Tibial artery (tissue), 4 donors: ENCODE data around the gene CDH22.

Source experiments
- DNase-seq, 2 donors: peaks; one replicate each; pipeline ENCODE4 v3.0.0-alpha.2; 2019
- H3K27ac ChIP-seq, 2 donors: fragments of 200-600 bp; sonication (generic) in 1 of 2; 1 replicate in 1 of 2; 2 replicates in 1 of 2; pipeline ENCODE4 v1.5.1; 2018 to 2019; ENCODE audit warnings: mild to moderate bottlenecking in 1 of 2
- H3K27me3 ChIP-seq, 2 donors: fragments of 200-600 bp; sonication (generic) in 1 of 2; one replicate each; pipeline versions ENCODE4 v1.5.1 to v1.6.0; 2016 to 2019
- H3K36me3 ChIP-seq, 3 donors: fragments of 200-600 bp; sonication (generic) in 2 of 3; one replicate each; pipeline ENCODE4 v1.5.1; 2016 to 2019; ENCODE audit warnings: mild to moderate bottlenecking in 2 of 3
- H3K4me1 ChIP-seq, 4 donors: fragments of 200-600 bp; sonication (generic) in 2 of 4; 1 replicate in 3 of 4; 2 replicates in 1 of 4; pipeline ENCODE4 v1.5.1; 2016 to 2019
- H3K4me3 ChIP-seq, 2 donors: fragments of 200-600 bp; sonication (generic) in 1 of 2; 1 replicate in 1 of 2; 2 replicates in 1 of 2; pipeline ENCODE4 v1.5.1; 2018 to 2019; ENCODE audit warnings: mild to moderate bottlenecking in 2 of 2
- H3K9me3 ChIP-seq, 3 donors: fragments of 200-600 bp; sonication (generic) in 1 of 3; one replicate each; pipeline ENCODE4 v1.5.1; 2016 to 2019
- CTCF ChIP-seq, 2 experiments: fragments of 200-600 bp in 1 of 2; fragments of 450-650 bp in 1 of 2; IDR thresholded peaks; one replicate each; pipeline ENCODE4 v1.5.1; 2017 to 2019; ENCODE audit warnings: antibody characterized with exemption in 2 of 2, mild to moderate bottlenecking in 1 of 2, moderate library complexity in 1 of 2
- intact Hi-C: fragments of 100-400 bp; cut with DNase I; formaldehyde crosslinking; loops from one replicate; pipeline ENCODE4 v1.15.0; 2023; ENCODE audit warnings: low total_unique reads

The CDH22 gene

GRCh38 chr20:46171476-46171875 lies 136.8 kb downstream of the CDH22 start:
- intact Hi-C loops, result loop anchor here (5.0 to 10.0 kb wide), 2 partner anchors 57 to 149 kb away; partner anchors contain the start of gene CD40
- H3K27me3 ChIP-seq, result peaks cover 4 to 83% of the 10 kb centered on the region in 2 donors
- no peak for TF ChIP-seq CTCF (IDR thresholded peaks at IDR 0.05)

GRCh38 chr20:46169245-46170171 lies 138.8 kb downstream of the CDH22 start:
- Histone ChIP-seq H3K4me1 (peaks cover 0 to 2% (median 0%) of the 10 kb centered on the region in 4 donors), H3K4me3 (no peak overlapping the region), H3K36me3 (no peaks in the 10 kb centered on the region), H3K27ac (no peak overlapping the region), H3K27me3 (peaks cover 4 to 72% of the 10 kb centered on the region in 2 donors), H3K9me3 (no peaks in the 10 kb centered on the region)
- DNase-seq, result no peak
- intact Hi-C loops, result loop anchor here (1.0 to 10.0 kb wide), 3 partner anchors 55 to 147 kb away; partner anchors contain the start of gene CD40
- TF ChIP-seq CTCF (IDR thresholded peaks at IDR 0.05), result no peak

More at GRCh38 chr20:46171476-46171875, 136.8 kb downstream of the CDH22 start:
- no peak overlapping the region for H3K4me3 ChIP-seq
- no peak for DNase-seq
- H3K36me3 ChIP-seq, result no peaks in the 10 kb centered on the region
- H3K9me3 ChIP-seq, result no peaks in the 10 kb centered on the region
- H3K27ac ChIP-seq, result no peak overlapping the region
- H3K4me1 ChIP-seq, result peaks cover 0 to 7% (median 2%) of the 10 kb centered on the region in 4 donors

- no peak for TF ChIP-seq CTCF (IDR thresholded peaks at IDR 0.05)
- no peak for DNase-seq
- intact Hi-C loops, result no loop called here
- no peaks in the 10 kb centered on the region for H3K4me1 ChIP-seq
- H3K4me3 ChIP-seq, result no peak overlapping the region
- H3K27me3 ChIP-seq, result peaks cover 0 to 72% of the 10 kb centered on the region in 2 donors
- H3K9me3 ChIP-seq, result no peaks in the 10 kb centered on the region
- H3K36me3 ChIP-seq, result no peaks in the 10 kb centered on the region
- no peak overlapping the region for H3K27ac ChIP-seq
Measured at GRCh38 chr20:46168438-46168837, 139.9 kb downstream of the CDH22 start.

- H3K27ac ChIP-seq, result no peak overlapping the region
- peaks cover 0 to 68% of the 10 kb centered on the region in 2 donors for H3K27me3 ChIP-seq
- H3K9me3 ChIP-seq, result no peaks in the 10 kb centered on the region
- DNase-seq, result no peak
- H3K4me1 ChIP-seq, result no peaks in the 10 kb centered on the region
- no peak for TF ChIP-seq CTCF (IDR thresholded peaks at IDR 0.05)
- H3K36me3 ChIP-seq, result no peaks in the 10 kb centered on the region
- intact Hi-C loops, result no loop called here
- H3K4me3 ChIP-seq, result no peak overlapping the region
Measured at GRCh38 chr20:46167080-46167479, 141.2 kb downstream of the CDH22 start.

- Histone ChIP-seq H3K4me1 (no peaks in the 10 kb centered on the region), H3K36me3 (no peaks in the 10 kb centered on the region), H3K27me3 (peaks cover 0 to 73% of the 10 kb centered on the region in 2 donors), H3K27ac (no peak overlapping the region), H3K9me3 (no peaks in the 10 kb centered on the region), H3K4me3 (no peak overlapping the region)
- no peak for DNase-seq
- no peak for TF ChIP-seq CTCF (IDR thresholded peaks at IDR 0.05)
- intact Hi-C loops, result no loop called here
Measured at GRCh38 chr20:46164254-46164653, 144.0 kb downstream of the CDH22 start.
